Measurements from ENCODE around the gene RAP1GAP2.
"Not testable (repeated sequence)": the region's sequence is repeated elsewhere in the genome, so short reads cannot be mapped to it uniquely, and the experiment has no call there.

RAP1GAP2 gene

GRCh38 chr17:2986925-2987324, 190.7 kb downstream of the RAP1GAP2 start:
- FAIRE-seq, result no peak
- DNase-seq (ENCODE audit: insufficient read length, low spot score), result no peak

DNA sequence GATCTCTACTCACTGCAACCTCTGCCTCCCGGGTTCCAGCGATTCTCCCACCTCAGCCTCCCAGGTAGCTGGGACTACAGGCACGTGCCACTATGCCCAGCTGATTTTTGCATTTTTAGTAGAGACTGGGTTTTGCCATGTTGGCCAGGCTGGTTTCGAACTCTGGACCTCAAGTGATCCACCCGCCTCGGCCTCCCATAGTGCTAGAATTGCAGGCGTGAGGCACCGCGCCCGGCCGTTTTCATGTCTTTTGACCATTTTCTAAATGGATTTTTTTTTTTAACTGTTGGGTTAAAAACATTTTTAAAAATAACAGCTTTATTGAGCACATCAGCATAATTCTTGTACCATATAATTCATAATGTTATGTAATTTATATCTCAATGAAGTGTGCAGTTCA, 193.2 kb downstream of the RAP1GAP2 start:
- not testable (repeated sequence) for FAIRE-seq; DNase-seq (ENCODE audit: insufficient read length, low spot score)

GRCh38 chr17:2989855-2990254, 193.6 kb downstream of the RAP1GAP2 start:
- no peak for DNase-seq (ENCODE audit: insufficient read length, low spot score)
- FAIRE-seq, result no peak

DNA sequence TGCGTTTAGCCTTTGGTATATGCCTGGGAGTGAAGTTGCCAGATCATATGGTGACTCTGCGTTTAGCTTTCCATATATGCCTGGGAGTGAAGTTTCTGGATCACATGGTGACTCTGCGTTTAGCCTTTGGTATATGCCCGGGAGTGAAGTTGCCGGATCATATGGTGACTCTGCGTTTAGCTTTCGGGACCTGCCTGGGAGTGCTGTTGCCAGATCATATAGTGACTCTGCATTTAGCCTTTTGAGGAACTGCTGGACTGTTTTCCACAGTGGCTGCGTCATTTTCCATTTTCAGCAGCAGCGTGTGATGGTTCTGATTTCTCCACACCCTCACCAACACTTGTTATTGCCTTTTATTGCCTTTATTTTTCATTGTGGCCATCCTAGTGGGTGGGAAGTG, 194.2 kb downstream of the RAP1GAP2 start:
- no peak for FAIRE-seq
- DNase-seq (ENCODE audit: insufficient read length, low spot score), result no peak

DNA sequence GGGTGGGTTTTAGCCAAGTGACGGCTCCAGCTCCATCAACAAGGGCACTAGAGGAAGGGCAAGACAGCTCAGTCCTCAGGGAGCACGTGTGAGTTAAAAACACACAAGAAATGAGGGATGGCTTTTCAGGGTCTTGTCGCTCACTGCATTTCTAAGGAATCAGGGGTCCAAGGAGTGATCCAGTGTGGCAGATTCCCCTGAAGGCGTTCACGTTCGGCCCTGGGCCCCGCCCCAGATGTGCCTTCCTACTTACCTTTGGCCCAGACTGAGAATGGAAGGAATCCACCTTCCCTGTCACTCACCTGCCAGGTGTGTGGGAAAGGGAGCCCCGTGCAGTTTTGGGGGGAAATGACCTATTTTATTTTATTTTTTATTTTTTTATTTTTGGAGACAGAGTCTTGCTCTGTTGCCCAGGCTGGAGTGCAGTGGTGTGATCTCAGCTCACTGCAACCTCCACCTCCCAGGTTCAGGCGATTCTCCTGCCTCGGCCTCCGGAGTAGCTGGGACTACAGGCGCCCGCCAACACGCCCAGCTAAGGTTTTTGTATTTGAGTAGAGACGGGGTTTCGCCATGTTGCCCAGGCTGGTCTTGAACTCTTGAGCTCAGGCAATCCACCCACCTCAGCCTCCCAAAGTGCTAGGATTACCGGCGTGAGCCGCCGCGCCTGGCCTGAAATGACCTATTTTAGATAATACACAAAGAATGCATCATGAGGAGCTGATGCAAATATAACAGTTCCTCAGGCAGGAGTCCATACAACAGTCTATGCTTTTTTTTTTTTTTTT, 195.3 kb downstream of the RAP1GAP2 start:
- FAIRE-seq; DNase-seq (ENCODE audit: insufficient read length, low spot score): not testable (repeated sequence)

GRCh38 chr17:2994441-2994840, 198.2 kb downstream of the RAP1GAP2 start:
- DNase-seq (ENCODE audit: insufficient read length, low spot score) (no peak), FAIRE-seq (no peak)

GRCh38 chr17:2995377-2995776, 199.1 kb downstream of the RAP1GAP2 start:
- no peak for DNase-seq (ENCODE audit: insufficient read length, low spot score)
- no peak for FAIRE-seq

GRCh38 chr17:2995886-2996809, 199.9 kb downstream of the RAP1GAP2 start:
- FAIRE-seq (no peak), DNase-seq (ENCODE audit: insufficient read length, low spot score) (no peak)

DNA sequence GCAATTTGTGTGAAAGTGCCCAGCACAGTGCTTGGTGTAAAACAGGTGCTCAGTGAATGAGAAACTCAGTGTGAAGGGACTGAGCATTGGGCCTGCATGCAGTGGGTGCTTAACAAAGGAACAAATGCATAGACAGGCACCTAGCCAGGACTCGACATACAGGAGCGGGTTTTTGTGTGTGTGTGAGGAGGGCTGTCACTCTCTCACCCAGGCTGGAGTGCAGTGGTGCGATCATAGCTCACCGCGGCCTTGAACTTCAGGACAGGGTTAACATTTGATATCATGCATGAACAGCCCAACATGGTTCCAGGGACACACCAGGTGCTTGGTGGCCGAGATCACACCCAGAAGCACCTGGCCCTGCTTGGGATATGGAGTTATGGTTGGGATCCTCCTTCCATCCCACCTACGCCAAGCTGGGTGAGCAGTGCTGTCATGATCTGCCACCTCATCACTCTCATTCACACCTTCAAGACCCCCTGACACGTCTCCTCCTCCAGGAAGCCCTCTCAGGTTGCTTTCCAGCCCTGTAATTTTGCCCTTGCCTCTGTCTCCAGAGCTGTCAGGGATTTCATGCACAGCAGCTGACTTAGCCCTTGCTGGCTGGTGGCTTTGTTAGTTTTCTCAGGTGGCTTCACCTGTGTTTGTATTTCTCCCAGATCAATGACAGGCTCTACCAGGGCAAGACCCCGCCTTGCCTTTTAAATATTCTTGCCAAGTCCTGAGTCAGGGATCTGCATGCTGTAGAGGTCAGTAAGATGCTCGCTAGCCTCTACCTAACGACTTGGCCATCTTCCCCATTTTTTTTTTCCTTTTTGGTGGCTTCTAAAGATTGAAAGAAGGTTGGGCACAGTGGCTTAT, 200.8 kb downstream of the RAP1GAP2 start:
- DNase-seq (ENCODE audit: insufficient read length, low spot score) (no peak), FAIRE-seq (no peak)

- FAIRE-seq (peak; percentile 75), DNase-seq (ENCODE audit: insufficient read length, low spot score) (peak; percentile 46)
These were observed 202.2 kb downstream of the RAP1GAP2 start for GRCh38 chr17:2998469-2998901.

GRCh38 chr17:3002538-3003295, 206.5 kb downstream of the RAP1GAP2 start:
- FAIRE-seq (no peak), DNase-seq (ENCODE audit: insufficient read length, low spot score) (no peak)

DNA sequence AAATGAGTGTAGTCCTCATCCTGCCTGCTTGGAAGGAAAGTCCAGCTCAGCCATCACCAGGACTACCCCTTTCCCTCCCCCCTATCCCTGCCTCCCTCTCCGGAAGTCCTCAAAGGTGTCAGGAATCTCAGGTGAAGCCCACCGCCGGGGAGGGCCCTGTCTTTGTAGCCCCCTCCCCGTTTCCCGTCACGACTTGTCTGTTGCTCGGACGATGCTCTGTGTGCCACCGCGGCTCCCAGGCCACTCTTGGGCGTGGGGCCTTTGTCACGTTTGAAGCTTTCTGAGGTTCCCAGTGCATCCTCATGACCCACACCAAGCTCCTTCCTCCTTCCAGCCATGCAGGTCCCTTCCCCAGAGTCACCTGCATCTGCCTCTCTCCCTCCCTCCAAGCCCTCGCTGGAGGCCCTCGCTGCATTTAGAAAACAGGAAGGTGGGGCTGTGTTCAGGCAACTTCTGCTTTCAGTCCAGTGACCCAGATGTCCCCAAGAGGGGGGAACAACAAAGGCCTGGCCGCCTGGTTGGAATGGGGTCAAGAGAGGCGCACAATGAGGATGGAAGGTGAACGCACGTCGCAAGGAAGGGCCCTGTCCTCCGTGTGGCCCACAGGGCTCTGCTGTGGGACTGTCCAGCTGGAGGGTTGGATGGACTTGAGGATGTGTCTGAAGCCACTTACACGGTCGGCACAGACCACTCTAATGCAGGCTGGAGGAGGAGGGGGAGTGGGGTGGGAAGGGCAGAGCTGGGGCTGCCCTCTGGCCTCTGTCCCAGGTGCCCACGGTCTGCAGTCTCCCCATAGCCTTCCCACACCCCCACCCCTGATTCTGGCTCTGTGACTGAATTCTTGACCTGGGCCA, 207.3 kb downstream of the RAP1GAP2 start:
- DNase-seq (ENCODE audit: insufficient read length, low spot score) (no peak), FAIRE-seq (no peak)

- DNase-seq (ENCODE audit: insufficient read length, low spot score), result peak; percentile 98
- FAIRE-seq, result peak; percentile 94
These were observed 208.0 kb downstream of the RAP1GAP2 start for GRCh38 chr17:3004150-3004801.

DNA sequence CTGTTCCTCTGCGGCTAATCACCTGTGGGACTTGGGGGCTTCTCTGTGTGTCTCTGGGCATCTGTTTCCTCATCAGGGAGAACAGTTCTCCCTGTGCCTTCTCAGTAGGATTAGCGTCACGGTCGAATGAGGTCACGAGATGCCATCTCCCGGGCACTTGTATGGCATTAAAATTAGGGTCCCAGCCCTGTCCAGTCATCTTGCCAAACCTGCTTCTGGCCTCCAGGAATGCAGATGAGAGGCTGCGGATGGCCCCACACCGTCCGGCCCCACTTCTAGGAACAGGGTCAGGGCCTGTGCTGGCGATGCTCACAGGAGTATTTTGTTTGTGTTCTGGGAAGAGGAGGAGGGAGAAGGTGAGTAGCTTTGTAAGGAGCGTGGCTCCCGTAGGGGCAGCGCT, 208.7 kb downstream of the RAP1GAP2 start:
- FAIRE-seq, result no peak
- DNase-seq (ENCODE audit: insufficient read length, low spot score), result no peak

DNA sequence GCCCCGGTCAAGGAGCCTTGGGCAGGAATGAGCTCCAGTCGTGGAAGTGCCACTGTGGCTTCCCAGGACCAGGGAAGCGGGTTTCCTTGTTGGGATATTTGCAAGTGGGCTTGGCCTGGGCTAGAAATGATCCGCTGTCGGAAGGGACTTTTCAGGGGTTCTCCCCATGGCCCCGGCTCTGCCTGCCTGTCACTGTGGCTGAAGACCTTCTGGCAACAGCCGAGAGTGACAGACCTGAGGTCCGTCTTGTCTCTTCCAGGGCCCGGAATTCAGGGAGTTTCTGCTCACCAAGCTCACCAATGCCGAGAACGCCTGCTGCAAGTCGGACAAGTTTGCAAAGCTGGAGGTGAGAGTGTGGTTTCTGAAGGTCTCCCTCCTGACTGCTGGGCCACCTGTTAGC, 209.5 kb downstream of the RAP1GAP2 start:
- DNase-seq (ENCODE audit: insufficient read length, low spot score) (no peak), FAIRE-seq (no peak)

- FAIRE-seq, result peak; percentile 74
- DNase-seq (ENCODE audit: insufficient read length, low spot score), result no peak
These were observed 210.6 kb downstream of the RAP1GAP2 start for GRCh38 chr17:3006801-3007200.

DNA sequence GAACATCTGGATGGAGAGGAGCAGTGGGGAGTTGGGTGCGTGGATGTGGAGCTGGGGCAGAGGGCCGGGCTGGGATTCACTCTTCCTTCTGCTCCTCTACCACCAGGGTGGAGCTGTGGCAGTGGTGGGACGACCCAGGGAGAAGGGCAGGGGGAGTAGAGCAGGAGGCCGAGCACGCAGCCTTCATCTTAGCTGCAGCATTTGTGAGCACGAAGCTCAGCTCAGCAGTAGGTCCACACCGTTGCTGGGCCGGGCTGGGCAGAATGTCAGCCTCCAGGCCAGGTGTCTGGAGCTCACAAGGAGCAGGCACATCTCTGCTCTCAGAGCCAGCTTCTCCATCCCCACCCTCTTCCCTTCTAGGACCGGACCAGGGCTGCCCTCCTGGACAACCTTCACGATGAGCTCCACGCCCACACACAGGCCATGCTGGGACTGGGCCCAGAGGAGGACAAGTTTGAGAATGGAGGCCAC, 211.4 kb downstream of the RAP1GAP2 start:
- FAIRE-seq (no peak), DNase-seq (ENCODE audit: insufficient read length, low spot score) (no peak)

All from HTR-8/SVneo (cell line).